ENCODE data around the gene LENG8. TPM values are rescaled to one million over a fixed set of nuclear protein-coding genes. Genes with fewer than 3 reads are reported as not detected.

Gene LENG8
- total RNA-seq, result 39.7 and 40.6 TPM in 2 replicates

DNA sequence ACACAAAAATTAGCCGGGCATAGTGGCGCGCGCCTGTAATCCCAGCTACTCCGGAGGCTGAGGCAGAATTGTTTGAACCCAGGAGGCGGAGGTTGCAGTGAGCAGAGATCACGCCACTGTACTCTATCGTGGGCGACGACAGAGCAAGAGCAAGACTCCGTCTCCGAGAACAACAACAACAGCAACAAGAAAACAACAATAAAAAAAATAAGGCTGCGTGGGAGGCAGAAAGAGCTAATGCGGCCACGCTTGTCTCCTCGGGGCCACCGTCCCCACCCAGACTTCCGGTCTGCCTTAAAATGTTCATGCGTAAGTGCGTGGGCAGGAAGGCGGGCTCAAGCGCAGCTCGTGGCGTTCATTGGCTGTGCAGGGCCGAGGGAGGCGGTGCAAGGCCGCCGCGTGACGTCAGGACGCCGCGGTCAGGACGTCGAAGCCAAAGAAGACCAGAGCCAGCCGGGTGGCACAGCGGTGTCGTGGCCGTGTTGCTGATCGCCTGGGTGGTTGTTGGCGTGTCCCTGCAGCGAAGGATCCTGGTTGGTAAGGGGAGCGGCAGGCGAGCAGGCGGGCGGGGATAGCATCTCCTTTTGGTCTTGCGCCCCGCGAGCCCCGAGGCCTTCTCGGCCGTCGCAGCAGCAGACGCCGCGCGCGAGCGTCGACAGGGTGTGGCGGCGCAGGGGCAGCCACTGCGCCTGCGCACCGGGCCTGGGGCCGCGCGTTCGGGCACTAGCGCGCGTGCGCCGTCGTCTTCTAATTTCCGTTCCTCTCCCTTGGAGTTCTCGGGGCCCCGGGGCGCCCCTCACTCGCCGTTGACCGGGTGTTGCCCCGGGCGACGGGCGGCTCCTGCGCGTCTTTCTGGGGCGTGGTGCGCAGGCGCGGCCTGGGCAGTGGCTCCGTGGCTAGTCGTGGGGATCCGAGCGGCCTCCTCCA lies at the start of gene LENG8:
Gene LENG8 (plus strand): TSS at position 426 of the 927 bp plus-strand sequence. CDS start 2,146 bp downstream, outside the sequence.
- peak; percentile 99 for DNase-seq (ENCODE audit: low read depth)
- H3K4me3 ChIP-seq (ENCODE audit: low read depth, low read length), result peak within 1 kb of the TSS; percentile 99
- TF ChIP-seq, protein P1, sequence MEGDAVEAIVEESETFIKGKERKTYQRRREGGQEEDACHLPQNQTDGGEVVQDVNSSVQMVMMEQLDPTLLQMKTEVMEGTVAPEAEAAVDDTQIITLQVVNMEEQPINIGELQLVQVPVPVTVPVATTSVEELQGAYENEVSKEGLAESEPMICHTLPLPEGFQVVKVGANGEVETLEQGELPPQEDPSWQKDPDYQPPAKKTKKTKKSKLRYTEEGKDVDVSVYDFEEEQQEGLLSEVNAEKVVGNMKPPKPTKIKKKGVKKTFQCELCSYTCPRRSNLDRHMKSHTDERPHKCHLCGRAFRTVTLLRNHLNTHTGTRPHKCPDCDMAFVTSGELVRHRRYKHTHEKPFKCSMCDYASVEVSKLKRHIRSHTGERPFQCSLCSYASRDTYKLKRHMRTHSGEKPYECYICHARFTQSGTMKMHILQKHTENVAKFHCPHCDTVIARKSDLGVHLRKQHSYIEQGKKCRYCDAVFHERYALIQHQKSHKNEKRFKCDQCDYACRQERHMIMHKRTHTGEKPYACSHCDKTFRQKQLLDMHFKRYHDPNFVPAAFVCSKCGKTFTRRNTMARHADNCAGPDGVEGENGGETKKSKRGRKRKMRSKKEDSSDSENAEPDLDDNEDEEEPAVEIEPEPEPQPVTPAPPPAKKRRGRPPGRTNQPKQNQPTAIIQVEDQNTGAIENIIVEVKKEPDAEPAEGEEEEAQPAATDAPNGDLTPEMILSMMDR (IDR thresholded peaks at IDR 0.05; ENCODE audit: insufficient read depth, low read depth, low read length), result no peak

DNA sequence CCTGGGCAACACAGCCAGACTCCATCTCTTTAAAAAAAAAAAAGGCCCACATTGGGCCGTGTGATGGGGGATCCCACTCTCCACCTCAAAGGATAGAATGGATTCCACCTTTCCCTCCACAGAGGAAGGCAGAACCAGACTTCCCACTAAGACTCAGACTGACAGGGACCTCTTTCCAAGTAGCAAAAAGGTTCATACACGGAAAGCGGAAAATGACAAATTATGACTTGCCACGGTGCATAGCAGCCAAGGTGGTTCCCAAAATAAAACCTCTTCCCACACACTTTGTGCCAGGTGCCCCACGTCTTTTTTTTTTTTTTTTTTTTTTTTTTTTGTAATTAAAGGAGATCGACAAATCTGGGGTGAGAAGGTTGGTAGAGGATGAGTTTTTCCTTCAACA lies 48.1 kb upstream of the LENG8 start:
- DNase-seq (ENCODE audit: low read depth), result no peak
- H3K4me3 ChIP-seq (ENCODE audit: low read depth, low read length), result no peak overlapping the region
- TF ChIP-seq, protein P1 (IDR thresholded peaks at IDR 0.05; ENCODE audit: insufficient read depth, low read depth, low read length), result no peak

DNA sequence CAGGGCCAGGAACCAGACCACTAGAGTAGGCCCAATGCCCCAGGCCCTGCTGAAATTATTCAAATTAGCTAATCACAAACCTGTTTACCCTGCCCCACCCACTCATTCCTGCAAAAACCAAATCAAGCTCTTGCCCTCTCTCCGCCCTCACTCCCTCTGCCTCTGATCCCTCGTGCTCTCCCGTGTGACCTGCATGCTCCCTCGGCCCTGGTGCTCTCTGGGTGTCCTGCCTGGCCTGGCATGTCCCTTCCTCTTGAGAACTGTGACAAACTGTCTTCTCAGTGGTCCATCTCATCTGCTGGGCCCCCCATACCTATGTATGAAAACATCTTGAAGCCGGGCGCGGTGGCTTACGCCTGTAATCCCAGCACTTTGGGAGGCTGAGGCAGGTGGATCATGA lies 45.9 kb upstream of the LENG8 start:
- no peak for DNase-seq (ENCODE audit: low read depth)
- TF ChIP-seq, protein P1 (IDR thresholded peaks at IDR 0.05; ENCODE audit: insufficient read depth, low read depth, low read length), result no peak
- no peak overlapping the region for H3K4me3 ChIP-seq (ENCODE audit: low read depth, low read length)

DNA sequence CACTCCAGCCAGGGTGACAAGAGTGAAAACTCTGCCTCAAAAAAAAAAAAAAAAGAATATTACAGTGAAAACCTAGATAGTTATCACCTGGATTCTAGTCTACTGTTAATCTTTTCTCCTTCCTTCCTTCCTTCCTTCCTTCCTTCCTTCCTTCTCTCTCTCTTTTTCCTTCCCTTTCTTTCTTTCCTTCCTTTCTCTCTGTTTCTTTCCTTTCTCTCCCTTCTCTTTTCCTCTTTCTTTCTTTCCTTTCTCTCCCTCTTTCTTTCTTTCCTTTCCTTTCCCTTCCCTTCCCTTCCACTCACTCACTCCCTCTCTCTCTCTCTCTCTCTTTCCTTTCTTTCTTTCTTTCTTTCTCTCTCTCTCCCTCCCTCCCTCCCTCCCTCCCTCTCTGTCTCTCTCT lies 43.4 kb upstream of the LENG8 start:
- no peak for DNase-seq (ENCODE audit: low read depth)
- TF ChIP-seq, protein P1 (IDR thresholded peaks at IDR 0.05; ENCODE audit: insufficient read depth, low read depth, low read length), result no peak
- no peak overlapping the region for H3K4me3 ChIP-seq (ENCODE audit: low read depth, low read length)

DNA sequence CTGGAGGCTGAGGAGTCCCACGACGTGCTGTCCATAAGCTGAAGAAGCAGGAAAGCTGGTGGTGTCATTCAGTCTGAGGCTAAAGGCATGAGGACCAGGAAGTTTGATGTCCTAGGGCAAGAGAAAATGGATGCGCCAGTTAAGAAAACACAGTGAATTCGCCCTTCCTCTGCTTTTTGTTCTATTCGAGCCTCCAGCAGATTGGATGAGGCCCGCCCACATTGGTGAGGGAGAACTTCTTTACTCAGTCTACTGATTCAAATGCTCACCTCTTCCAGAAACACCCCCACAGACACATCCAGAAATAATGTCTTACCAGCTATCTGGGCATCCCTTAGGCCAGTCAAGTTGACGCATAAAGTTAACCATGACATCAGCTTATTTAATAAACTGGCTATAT lies 41.2 kb upstream of the LENG8 start:
- no peak for DNase-seq (ENCODE audit: low read depth)
- TF ChIP-seq, protein P1 (IDR thresholded peaks at IDR 0.05; ENCODE audit: insufficient read depth, low read depth, low read length), result no peak

DNA sequence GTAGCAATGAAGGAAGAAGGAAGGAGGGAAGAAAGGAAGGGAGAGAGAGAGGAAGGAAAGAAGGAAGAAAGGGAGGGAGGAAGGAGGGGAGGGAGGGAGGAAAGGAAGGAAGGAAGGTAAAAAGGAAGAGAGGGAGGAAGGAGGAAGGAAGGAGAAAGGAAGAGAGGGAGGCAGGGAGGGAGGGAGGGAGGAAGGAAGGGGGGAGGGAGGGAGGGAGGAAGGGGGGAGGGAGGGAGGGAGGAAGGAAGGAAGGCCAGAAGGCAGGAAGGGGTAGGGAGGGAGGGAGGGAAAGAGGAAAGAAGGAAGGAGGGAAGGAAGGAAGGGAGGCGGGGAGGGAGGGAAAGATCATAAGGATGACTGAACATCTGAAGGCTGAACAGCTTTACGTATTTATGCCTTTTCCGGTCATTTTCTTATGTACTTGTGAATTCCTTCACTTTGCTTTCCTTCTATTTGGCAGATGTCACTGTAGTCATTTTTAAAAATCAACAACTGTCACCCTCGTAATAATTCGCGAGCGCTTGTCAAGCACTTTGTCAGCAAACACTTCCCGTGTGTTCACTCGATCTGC lies 40.5 kb upstream of the LENG8 start:
- no peak overlapping the region for H3K4me3 ChIP-seq (ENCODE audit: low read depth, low read length)
- TF ChIP-seq, protein P1 (IDR thresholded peaks at IDR 0.05; ENCODE audit: insufficient read depth, low read depth, low read length), result no peak
- DNase-seq (ENCODE audit: low read depth), result no peak

More for the DNA sequence above, 41.2 kb upstream of the LENG8 start:
- no peak overlapping the region for H3K4me3 ChIP-seq (ENCODE audit: low read depth, low read length)
